A204.1 (cell line): ENCODE measurements around the gene AJM1.
"Not testable (repeated sequence)": the region's sequence is repeated elsewhere in the genome, so short reads cannot be mapped to it uniquely, and the experiment has no call there.

Experiments used
- FAIRE-seq: peaks from 2 replicates; lab custom pipeline; 2012; peaks lifted over from hg19 to GRCh38; lab: Jason Lieb, UNC

AJM1 gene

GRCh38 chr9:136831720-136832104 is 10.6 kb upstream of the AJM1 start:
- no peak for FAIRE-seq

- FAIRE-seq = no peak
Observed at GRCh38 chr9:136832581-136832980, 9.7 kb upstream of the AJM1 start.

GRCh38 chr9:136833381-136834048 is 8.8 kb upstream of the AJM1 start:
- not testable (repeated sequence) for FAIRE-seq

GRCh38 chr9:136835162-136835931 is 6.9 kb upstream of the AJM1 start:
- FAIRE-seq = no peak

- FAIRE-seq = no peak
Observed at GRCh38 chr9:136835932-136836904, 6.1 kb upstream of the AJM1 start.

GRCh38 chr9:136837146-136837855 is 5.0 kb upstream of the AJM1 start:
- no peak for FAIRE-seq

- not testable (repeated sequence) for FAIRE-seq
Observed at GRCh38 chr9:136837856-136838277, 4.4 kb upstream of the AJM1 start.

GRCh38 chr9:136838314-136839228 is 3.7 kb upstream of the AJM1 start:
- FAIRE-seq = no peak

GRCh38 chr9:136839229-136840139 is 2.8 kb upstream of the AJM1 start:
- FAIRE-seq = no peak

GRCh38 chr9:136840140-136840876 is 2.0 kb upstream of the AJM1 start:
- FAIRE-seq = no peak

GRCh38 chr9:136840877-136841645 is 1.2 kb upstream of the AJM1 start:
- no peak for FAIRE-seq

- FAIRE-seq = not testable (repeated sequence)
Observed at GRCh38 chr9:136841646-136842379, 465 bp upstream of the AJM1 start.

- not testable (repeated sequence) for FAIRE-seq
Observed at GRCh38 chr9:136843159-136843800, 1.0 kb downstream of the AJM1 start.

GRCh38 chr9:136843801-136844740 is 1.8 kb downstream of the AJM1 start:
- not testable (repeated sequence) for FAIRE-seq

GRCh38 chr9:136844761-136845464 is 2.6 kb downstream of the AJM1 start:
- no peak for FAIRE-seq
